Prostate gland (tissue), 2 donors: Measurements from ENCODE around the gene PITPNC1.

Experiments used
- POLR2A ChIP-seq: fragments of 450-650 bp; IDR thresholded peaks from one replicate; pipeline ENCODE4 v1.6.1; 2016; ENCODE audit warnings: antibody characterized with exemption, mild to moderate bottlenecking
- POLR2AphosphoS5 ChIP-seq: sonication (generic); formaldehyde crosslinking; IDR thresholded peaks from one replicate; pipeline ENCODE4 v1.6.1; 2017; ENCODE audit warnings: antibody characterized with exemption
- TF ChIP-seq, protein P1 (sequence below), 4 experiments: fragments of 200-600 bp in 2 of 4; fragments of 450-650 bp in 2 of 4; sonication (generic) in 2 of 4; IDR thresholded peaks; 1 replicate in 3 of 4; 2 replicates in 1 of 4; pipeline ENCODE4 v1.5.1; 2016 to 2019; ENCODE audit warnings: antibody characterized with exemption in 4 of 4, mild to moderate bottlenecking in 2 of 4, moderate library complexity in 2 of 4

- TF ChIP-seq, protein P1, sequence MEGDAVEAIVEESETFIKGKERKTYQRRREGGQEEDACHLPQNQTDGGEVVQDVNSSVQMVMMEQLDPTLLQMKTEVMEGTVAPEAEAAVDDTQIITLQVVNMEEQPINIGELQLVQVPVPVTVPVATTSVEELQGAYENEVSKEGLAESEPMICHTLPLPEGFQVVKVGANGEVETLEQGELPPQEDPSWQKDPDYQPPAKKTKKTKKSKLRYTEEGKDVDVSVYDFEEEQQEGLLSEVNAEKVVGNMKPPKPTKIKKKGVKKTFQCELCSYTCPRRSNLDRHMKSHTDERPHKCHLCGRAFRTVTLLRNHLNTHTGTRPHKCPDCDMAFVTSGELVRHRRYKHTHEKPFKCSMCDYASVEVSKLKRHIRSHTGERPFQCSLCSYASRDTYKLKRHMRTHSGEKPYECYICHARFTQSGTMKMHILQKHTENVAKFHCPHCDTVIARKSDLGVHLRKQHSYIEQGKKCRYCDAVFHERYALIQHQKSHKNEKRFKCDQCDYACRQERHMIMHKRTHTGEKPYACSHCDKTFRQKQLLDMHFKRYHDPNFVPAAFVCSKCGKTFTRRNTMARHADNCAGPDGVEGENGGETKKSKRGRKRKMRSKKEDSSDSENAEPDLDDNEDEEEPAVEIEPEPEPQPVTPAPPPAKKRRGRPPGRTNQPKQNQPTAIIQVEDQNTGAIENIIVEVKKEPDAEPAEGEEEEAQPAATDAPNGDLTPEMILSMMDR (IDR thresholded peaks at IDR 0.05) = no peak
- TF ChIP-seq POLR2A = no peak
- TF ChIP-seq POLR2AphosphoS5 = no peak
Observed at GRCh38 chr17:67362173-67362572, 14.9 kb upstream of the PITPNC1 start.
